Spinal cord (tissue), 10 donors: Measurements from ENCODE around the gene FGFR3. TPM values are rescaled to one million over a fixed set of nuclear protein-coding genes. Genes with fewer than 3 reads are reported as not detected.

ENCODE experiments used
- DNase-seq, 6 donors: peaks; one replicate each; pipeline versions ENCODE4 v3.0.0 to v3.0.0-alpha.2; 2013 to 2015; ENCODE audit warnings: low spot score in 6 of 6, low read depth in 4 of 6
- H3K27ac ChIP-seq: one replicate; pipeline ENCODE4 v1.5.1; 2013; ENCODE audit warnings: low read depth, low read length, control low read depth
- H3K27me3 ChIP-seq: one replicate; pipeline ENCODE4 v1.6.1; 2013; ENCODE audit warnings: low read length; ENCODE audit not compliant: control insufficient read depth, insufficient read depth
- H3K36me3 ChIP-seq: one replicate; pipeline ENCODE4 v1.6.1; 2013; ENCODE audit warnings: low read length; ENCODE audit not compliant: control insufficient read depth, insufficient read depth
- H3K4me1 ChIP-seq: one replicate; pipeline ENCODE4 v1.6.1; 2013; ENCODE audit warnings: low read length; ENCODE audit not compliant: control insufficient read depth, insufficient read depth
- H3K4me3 ChIP-seq: one replicate; pipeline ENCODE4 v1.5.1; 2013; ENCODE audit warnings: low read depth, low read length, control low read depth
- H3K9me3 ChIP-seq: one replicate; pipeline ENCODE4 v1.6.1; 2013; ENCODE audit warnings: low read length; ENCODE audit not compliant: control insufficient read depth, insufficient read depth
- WGBS: methylation state at CpG from one replicate; pipeline ENCODE4 v1.1.5; 2013; ENCODE audit warnings: missing lambda C conversion rate; ENCODE audit not compliant: insufficient coverage; 5-methylcytosine and 5-hydroxymethylcytosine counted together
- polyA plus RNA-seq, 2 donors: library from polyadenylated mRNA; unstranded; fragments of 120-200 nt; gene quantifications; one replicate each; pipeline ENCODE4 v1.2.1, GENCODE V29; 2013; ENCODE audit not compliant: insufficient read length in 2 of 2
- total RNA-seq, 2 donors: library from RNA; depleted of rRNA in 1 of 2; stranded (reverse); fragments of 120-200 nt in 1 of 2; fragments of >200 nt in 1 of 2; gene quantifications; one replicate each; pipeline versions ENCODE4 v1.2.3 to v1.2.4, GENCODE V29; 2013 to 2014
- donor health status: healthy.

The FGFR3 gene
- total and polyA plus RNA-seq, 4 donors, result 36.2 to 216 (median 122) TPM

GRCh38 chr4:1754336-1754735, 38.8 kb upstream of the FGFR3 start:
- H3K4me1 ChIP-seq, result peaks cover 24% of the 10 kb centered on the region
- WGBS, result 74% methylated on average over 5 of the region's 5 CpGs
- no peak for DNase-seq

GRCh38 chr4:1755297-1755696, 37.8 kb upstream of the FGFR3 start:
- Histone ChIP-seq H3K9me3 (no peaks in the 10 kb centered on the region), H3K4me1 (peaks cover 34% of the 10 kb centered on the region), H3K4me3 (no peak overlapping the region), H3K36me3 (peaks cover 13% of the 10 kb centered on the region), H3K27me3 (no peaks in the 10 kb centered on the region), H3K27ac (no peak overlapping the region)
- 84% methylated on average over 14 of the region's 17 CpGs for WGBS
- DNase-seq, result no peak

More at GRCh38 chr4:1754336-1754735, 38.8 kb upstream of the FGFR3 start:
- Histone ChIP-seq H3K27ac (no peak overlapping the region), H3K9me3 (no peaks in the 10 kb centered on the region), H3K4me3 (no peak overlapping the region), H3K36me3 (peaks cover 9% of the 10 kb centered on the region), H3K27me3 (no peaks in the 10 kb centered on the region)

GRCh38 chr4:1756079-1756478, 37.0 kb upstream of the FGFR3 start:
- H3K27ac ChIP-seq, result no peak overlapping the region
- peaks cover 42% of the 10 kb centered on the region for H3K4me1 ChIP-seq
- no peaks in the 10 kb centered on the region for H3K27me3 ChIP-seq
- WGBS, result 72% methylated on average over 16 of the region's 18 CpGs
- H3K4me3 ChIP-seq, result no peak overlapping the region
- H3K9me3 ChIP-seq, result no peaks in the 10 kb centered on the region
- DNase-seq, result no peak
- peaks cover 13% of the 10 kb centered on the region for H3K36me3 ChIP-seq

- no peak for DNase-seq
- H3K27me3 ChIP-seq, result no peaks in the 10 kb centered on the region
- WGBS, result 87% methylated on average over 17 of the region's 20 CpGs
- H3K27ac ChIP-seq, result no peak overlapping the region
- no peak overlapping the region for H3K4me3 ChIP-seq
- peaks cover 12% of the 10 kb centered on the region for H3K36me3 ChIP-seq
- H3K9me3 ChIP-seq, result no peaks in the 10 kb centered on the region
- H3K4me1 ChIP-seq, result peaks cover 49% of the 10 kb centered on the region
Observed at GRCh38 chr4:1756893-1757779, 36.0 kb upstream of the FGFR3 start.

- Histone ChIP-seq H3K36me3 (peaks cover 10% of the 10 kb centered on the region), H3K9me3 (no peaks in the 10 kb centered on the region), H3K27ac (no peak overlapping the region), H3K27me3 (peaks cover 2% of the 10 kb centered on the region), H3K4me1 (peaks cover 49% of the 10 kb centered on the region), H3K4me3 (no peak overlapping the region)
- no peak for DNase-seq
- WGBS, result 74% methylated on average over 15 of the region's 17 CpGs
Observed at GRCh38 chr4:1757836-1758235, 35.3 kb upstream of the FGFR3 start.

GRCh38 chr4:1758306-1759121, 34.6 kb upstream of the FGFR3 start:
- peaks cover 10% of the 10 kb centered on the region for H3K36me3 ChIP-seq
- no peaks in the 10 kb centered on the region for H3K9me3 ChIP-seq
- WGBS, result 88% methylated on average over 27 of the region's 27 CpGs
- no peak overlapping the region for H3K4me3 ChIP-seq
- no peak overlapping the region for H3K27ac ChIP-seq
- H3K4me1 ChIP-seq, result peaks cover 53% of the 10 kb centered on the region
- DNase-seq, result no peak
- peaks cover 2% of the 10 kb centered on the region for H3K27me3 ChIP-seq

- H3K9me3 ChIP-seq, result no peaks in the 10 kb centered on the region
- H3K36me3 ChIP-seq, result peaks cover 10% of the 10 kb centered on the region
- H3K27me3 ChIP-seq, result peaks cover 6% of the 10 kb centered on the region
- H3K4me3 ChIP-seq, result no peak overlapping the region
- H3K27ac ChIP-seq, result no peak overlapping the region
- DNase-seq, result no peak
- peaks cover 55% of the 10 kb centered on the region for H3K4me1 ChIP-seq
- WGBS, result 74% methylated on average over 15 of the region's 19 CpGs
Observed at GRCh38 chr4:1759170-1759817, 33.8 kb upstream of the FGFR3 start.

GRCh38 chr4:1759818-1760223, 33.3 kb upstream of the FGFR3 start:
- Histone ChIP-seq H3K36me3 (peaks cover 10% of the 10 kb centered on the region), H3K9me3 (no peaks in the 10 kb centered on the region), H3K27ac (peak overlapping the region; percentile 50), H3K4me3 (no peak overlapping the region), H3K4me1 (peaks cover 61% of the 10 kb centered on the region), H3K27me3 (peaks cover 8% of the 10 kb centered on the region)
- no peak for DNase-seq
- 32% methylated on average over 6 of the region's 13 CpGs for WGBS

- Histone ChIP-seq H3K4me3 (no peak overlapping the region), H3K9me3 (no peaks in the 10 kb centered on the region), H3K27me3 (peaks cover 11% of the 10 kb centered on the region), H3K36me3 (peaks cover 10% of the 10 kb centered on the region), H3K4me1 (peaks cover 68% of the 10 kb centered on the region), H3K27ac (peak overlapping the region; percentile 50)
- 11% methylated on average over 20 of the region's 25 CpGs for WGBS
- peak in 2 of 6 donors; percentile 56 to 82 for DNase-seq
Observed at GRCh38 chr4:1760521-1761071, 32.5 kb upstream of the FGFR3 start.
